ENCODE data around the gene PCSK1N.

Gene PCSK1N

GRCh38 chrX:48813644-48814043, 21.8 kb downstream of the PCSK1N start:
- H3K27ac ChIP-seq (replicated peaks), result peak overlapping the region; percentile 71
- peak; percentile 60; the same call in 1 of the 2 replicates for TF ChIP-seq SPI1 (IDR thresholded peaks at IDR 0.05; ENCODE audit: borderline replicate concordance, low read depth)
- TF ChIP-seq POLR2AphosphoS5 (IDR thresholded peaks at IDR 0.05; ENCODE audit: low read depth), result no peak
- no peak for TF ChIP-seq GABPA (IDR thresholded peaks at IDR 0.05; ENCODE audit: low read depth)
- DNase-seq (ENCODE audit: low read depth in 1 of 2, low spot score in 1 of 2), result peak in 1 of 2 experiments; percentile 84

GRCh38 chrX:48806081-48806480, 29.3 kb downstream of the PCSK1N start:
- TF ChIP-seq POLR2AphosphoS5 (IDR thresholded peaks at IDR 0.05; ENCODE audit: low read depth) (no peak), GABPA (IDR thresholded peaks at IDR 0.05; ENCODE audit: low read depth) (no peak), SPI1 (IDR thresholded peaks at IDR 0.05; ENCODE audit: borderline replicate concordance, low read depth) (no peak), CTCF (IDR thresholded peaks at IDR 0.05; ENCODE audit: insufficient read depth, low read length) (no peak), REST (IDR thresholded peaks at IDR 0.05; ENCODE audit: insufficient replicate concordance, low read depth) (no peak)
- H3K27ac ChIP-seq (replicated peaks), result no peak overlapping the region
- H3K27me3 ChIP-seq (ENCODE audit: insufficient read depth, poor library complexity, severe bottlenecking), result no peaks in the 10 kb centered on the region
- no peak overlapping the region for H3K4me3 ChIP-seq (replicated peaks; ENCODE audit: insufficient read depth, low read length)
- no peak for DNase-seq (ENCODE audit: low read depth in 1 of 2, low spot score in 1 of 2)

More at GRCh38 chrX:48813644-48814043, 21.8 kb downstream of the PCSK1N start:
- H3K4me3 ChIP-seq (replicated peaks; ENCODE audit: insufficient read depth, low read length), result no peak overlapping the region
- no peaks in the 10 kb centered on the region for H3K27me3 ChIP-seq (ENCODE audit: insufficient read depth, poor library complexity, severe bottlenecking)

- DNase-seq (ENCODE audit: low read depth in 1 of 2, low spot score in 1 of 2), result no peak
- TF ChIP-seq REST (IDR thresholded peaks at IDR 0.05; ENCODE audit: insufficient replicate concordance, low read depth), result peak; percentile 51
- TF ChIP-seq GABPA (IDR thresholded peaks at IDR 0.05; ENCODE audit: low read depth), result no peak
- Histone ChIP-seq H3K27me3 (ENCODE audit: insufficient read depth, poor library complexity, severe bottlenecking) (no peaks in the 10 kb centered on the region), H3K27ac (replicated peaks) (peak overlapping the region; percentile 96; the same call in 1 of the 2 replicates), H3K4me3 (replicated peaks; ENCODE audit: insufficient read depth, low read length) (peak overlapping the region; percentile 58)
These were observed 32.6 kb downstream of the PCSK1N start for GRCh38 chrX:48802905-48803200.

GRCh38 chrX:48802089-48802904, 33.1 kb downstream of the PCSK1N start:
- Histone ChIP-seq H3K27me3 (ENCODE audit: insufficient read depth, poor library complexity, severe bottlenecking) (no peaks in the 10 kb centered on the region), H3K27ac (replicated peaks) (peak overlapping the region; percentile 96), H3K4me3 (replicated peaks; ENCODE audit: insufficient read depth, low read length) (peak overlapping the region; percentile 58)
- DNase-seq (ENCODE audit: low read depth in 1 of 2, low spot score in 1 of 2), result peak; percentile 47 to 83
- TF ChIP-seq GABPA (IDR thresholded peaks at IDR 0.05; ENCODE audit: low read depth) (no peak), POLR2AphosphoS5 (IDR thresholded peaks at IDR 0.05; ENCODE audit: low read depth) (peak; percentile 22; the same call in 1 of the 2 replicates), SPI1 (IDR thresholded peaks at IDR 0.05; ENCODE audit: borderline replicate concordance, low read depth) (no peak), CTCF (IDR thresholded peaks at IDR 0.05; ENCODE audit: insufficient read depth, low read length) (no peak)

Data from HL-60 (cell line).